Measurements from ENCODE around the gene MAGI2. TPM values are rescaled to one million over a fixed set of nuclear protein-coding genes. Genes with fewer than 3 reads are reported as not detected.
A peak's percentile ranks its signal among the peaks of the same experiment; 100 is the strongest.

Gene MAGI2
- total RNA-seq, 1 experiment from 2014 or later, result 2.0 TPM

GRCh38 chr7:78412216-78412858 lies 1041.1 kb downstream of the MAGI2 start:
- in situ Hi-C loops (cut with HindIII; ENCODE audit: low pct_unique_long_range_greater_than_20kb, low sequenced_read_pairs), result no loop called here
- DNase-seq (ENCODE audit: low read depth, low spot score), result no peak

DNA sequence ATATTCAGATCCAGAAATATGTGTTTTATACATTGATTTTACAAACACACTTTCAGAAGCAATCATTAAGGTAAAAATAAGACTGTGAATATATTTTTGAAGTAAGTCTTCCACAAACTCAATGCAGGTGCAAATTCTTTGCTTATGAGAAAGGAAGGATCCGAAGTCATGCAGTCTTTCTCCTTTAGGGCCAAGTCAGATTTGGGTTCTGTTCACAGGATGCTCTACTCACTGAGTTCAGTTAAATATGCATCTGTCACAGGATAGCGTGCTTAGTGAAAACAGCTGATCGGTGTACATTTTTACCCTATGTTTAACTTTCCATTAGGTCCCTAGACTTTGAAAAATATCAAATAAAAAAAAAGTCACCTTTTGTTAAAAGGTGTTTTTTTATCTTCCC lies 1046.4 kb downstream of the MAGI2 start:
- in situ Hi-C loops (cut with HindIII; ENCODE audit: low pct_unique_long_range_greater_than_20kb, low sequenced_read_pairs), result no loop called here

DNA sequence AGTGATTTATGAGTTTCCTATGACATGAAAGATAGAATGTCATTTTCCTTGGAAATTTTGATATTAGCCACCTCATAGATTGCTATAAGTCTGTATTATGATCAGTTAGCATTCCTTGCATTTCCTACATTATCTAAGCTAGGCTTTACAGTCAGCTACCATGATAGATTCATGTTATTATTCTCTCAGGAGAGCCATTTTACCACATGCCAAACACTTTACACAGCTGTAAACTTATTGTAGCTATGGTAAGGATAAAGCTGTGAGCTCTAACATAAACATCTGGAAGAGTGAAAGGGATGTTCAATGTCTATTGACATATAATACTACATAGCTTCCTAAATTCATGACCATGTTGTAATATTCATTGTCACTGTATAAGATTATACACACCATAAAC lies 1046.9 kb downstream of the MAGI2 start:
- in situ Hi-C loops (cut with HindIII; ENCODE audit: low pct_unique_long_range_greater_than_20kb, low sequenced_read_pairs), result no loop called here
- DNase-seq (ENCODE audit: low read depth, low spot score), result no peak

More for the DNA sequence above, 1046.4 kb downstream of the MAGI2 start:
- no peak for DNase-seq (ENCODE audit: low read depth, low spot score)

DNA sequence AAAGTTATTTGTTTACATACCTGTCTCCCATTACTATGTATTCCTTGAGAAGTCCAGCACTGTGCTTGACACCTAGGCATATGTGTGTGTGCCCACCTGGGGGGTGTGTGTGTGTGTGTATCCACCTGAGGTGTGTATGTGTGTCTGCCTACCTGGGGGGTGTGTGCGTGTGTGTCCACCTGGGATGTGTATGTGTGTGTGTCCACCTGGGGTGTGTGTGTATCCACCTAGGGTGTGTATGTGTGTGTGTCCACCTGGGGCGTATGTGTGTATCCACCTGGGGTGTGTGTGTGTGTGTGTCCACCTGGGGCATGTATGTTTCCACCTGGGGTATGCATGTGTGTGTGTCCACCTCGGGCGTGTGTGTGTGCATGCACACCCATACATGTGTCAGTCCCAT lies 1051.4 kb downstream of the MAGI2 start:
- in situ Hi-C loops (cut with HindIII; ENCODE audit: low pct_unique_long_range_greater_than_20kb, low sequenced_read_pairs), result no loop called here

GRCh38 chr7:78400038-78400437 lies 1053.4 kb downstream of the MAGI2 start:
- in situ Hi-C loops (cut with HindIII; ENCODE audit: low pct_unique_long_range_greater_than_20kb, low sequenced_read_pairs), result no loop called here
- no peak for DNase-seq (ENCODE audit: low read depth, low spot score)

More for the DNA sequence above, 1051.4 kb downstream of the MAGI2 start:
- no peak for DNase-seq (ENCODE audit: low read depth, low spot score)

GRCh38 chr7:78399033-78399769 lies 1054.3 kb downstream of the MAGI2 start:
- DNase-seq (ENCODE audit: low read depth, low spot score), result no peak
- in situ Hi-C loops (cut with HindIII; ENCODE audit: low pct_unique_long_range_greater_than_20kb, low sequenced_read_pairs), result no loop called here

DNA sequence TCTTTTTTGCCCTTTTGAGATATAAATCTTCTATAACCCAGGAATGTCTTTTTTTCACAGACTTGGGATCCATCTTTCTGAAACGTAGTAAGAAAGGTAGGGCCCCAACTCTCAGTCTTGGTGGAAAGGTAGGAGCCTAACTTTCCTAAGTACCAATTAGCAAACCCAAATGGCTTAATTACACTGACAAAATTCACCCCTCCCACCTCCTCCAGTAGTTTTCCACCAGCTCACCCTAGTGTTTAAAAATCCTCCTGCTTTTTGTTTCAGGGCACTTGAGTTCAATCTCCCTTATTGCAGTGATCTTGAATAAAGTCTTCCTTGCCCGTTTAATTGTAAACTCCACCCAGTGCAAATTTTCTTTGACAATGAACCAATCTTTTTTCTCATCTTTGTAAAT lies 1054.9 kb downstream of the MAGI2 start:
- DNase-seq (ENCODE audit: low read depth, low spot score), result no peak
- in situ Hi-C loops (cut with HindIII; ENCODE audit: low pct_unique_long_range_greater_than_20kb, low sequenced_read_pairs), result no loop called here

GRCh38 chr7:78398081-78398480 lies 1055.4 kb downstream of the MAGI2 start:
- no peak for DNase-seq (ENCODE audit: low read depth, low spot score)
- in situ Hi-C loops (cut with HindIII; ENCODE audit: low pct_unique_long_range_greater_than_20kb, low sequenced_read_pairs), result no loop called here

DNA sequence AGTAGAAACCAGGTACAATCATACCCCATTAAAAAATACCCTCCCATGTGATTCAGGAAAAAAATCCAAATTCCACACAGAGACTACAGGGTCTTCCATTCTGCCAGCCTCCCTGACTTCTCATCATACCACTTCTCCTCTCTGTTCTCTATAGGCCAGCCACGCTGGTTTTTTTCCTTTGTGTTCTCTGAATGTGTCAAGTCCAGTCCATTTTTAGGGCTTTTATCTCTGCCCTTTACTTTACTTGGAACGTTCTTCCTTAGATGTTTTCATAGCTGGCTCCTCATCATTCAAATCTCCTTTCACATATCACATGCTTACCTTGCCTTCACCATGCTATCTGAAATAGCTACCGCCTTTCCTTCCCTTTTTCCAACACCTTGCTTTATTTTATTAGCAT lies 1057.3 kb downstream of the MAGI2 start:
- no peak for DNase-seq (ENCODE audit: low read depth, low spot score)
- in situ Hi-C loops (cut with HindIII; ENCODE audit: low pct_unique_long_range_greater_than_20kb, low sequenced_read_pairs), result no loop called here

DNA sequence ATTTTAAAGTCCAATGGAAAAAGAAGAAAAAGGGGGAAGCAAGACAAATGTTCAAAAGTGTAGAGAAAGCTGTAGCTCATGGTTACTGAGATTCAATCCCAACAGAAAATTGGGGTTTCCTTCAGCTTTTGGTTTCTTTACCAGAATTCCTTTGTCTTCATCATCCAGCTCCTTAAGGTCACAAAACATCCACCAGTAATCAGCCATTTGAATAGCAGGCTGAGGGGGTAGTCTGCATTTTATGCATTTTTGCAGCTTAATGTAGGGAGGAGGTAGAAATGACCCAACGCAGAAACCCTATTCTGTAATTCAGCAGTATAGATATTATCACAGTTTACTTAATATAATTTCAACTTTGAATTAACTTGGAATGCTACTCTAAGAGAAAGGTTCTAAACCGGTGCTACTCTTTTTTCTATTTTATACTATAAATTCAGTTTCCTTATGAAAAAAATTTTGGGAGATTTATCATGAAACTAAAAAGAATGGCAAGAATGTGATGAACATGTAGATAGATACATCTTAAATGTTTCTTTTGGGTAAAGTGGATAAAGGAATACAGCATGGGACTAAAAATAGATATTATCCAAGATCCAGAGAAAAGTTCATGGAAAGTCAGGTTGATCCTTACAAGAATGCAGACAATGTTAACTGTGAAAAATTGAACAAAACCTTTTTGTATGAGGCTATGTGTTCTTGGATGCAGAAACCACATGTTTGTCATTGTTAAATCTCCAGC lies 1058.0 kb downstream of the MAGI2 start:
- in situ Hi-C loops (cut with HindIII; ENCODE audit: low pct_unique_long_range_greater_than_20kb, low sequenced_read_pairs), result no loop called here
- no peak for DNase-seq (ENCODE audit: low read depth, low spot score)

- in situ Hi-C loops (cut with HindIII; ENCODE audit: low pct_unique_long_range_greater_than_20kb, low sequenced_read_pairs), result no loop called here
- no peak for DNase-seq (ENCODE audit: low read depth, low spot score)
Observed at GRCh38 chr7:78389022-78389421, 1064.4 kb downstream of the MAGI2 start.

DNA sequence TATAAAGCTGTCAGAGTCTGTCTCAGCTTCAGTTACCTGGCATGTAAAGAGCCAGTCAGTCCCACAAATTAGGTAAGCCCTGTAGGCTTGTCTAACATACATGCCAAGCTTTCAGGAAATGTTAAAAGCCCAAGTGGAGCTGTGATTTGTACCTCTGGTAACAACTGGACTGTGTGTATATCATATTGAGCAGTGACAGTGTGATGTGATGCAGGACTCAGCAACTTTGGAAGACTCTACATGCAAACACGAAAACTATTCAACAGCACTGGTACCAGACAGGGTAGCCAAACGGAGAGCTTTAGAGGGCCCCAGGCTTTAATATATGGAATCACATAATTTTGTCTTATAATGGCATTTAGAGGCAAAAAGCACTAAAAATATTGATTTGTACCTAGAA lies 1066.9 kb downstream of the MAGI2 start:
- no peak for DNase-seq (ENCODE audit: low read depth, low spot score)
- in situ Hi-C loops (cut with HindIII; ENCODE audit: low pct_unique_long_range_greater_than_20kb, low sequenced_read_pairs), result no loop called here

DNA sequence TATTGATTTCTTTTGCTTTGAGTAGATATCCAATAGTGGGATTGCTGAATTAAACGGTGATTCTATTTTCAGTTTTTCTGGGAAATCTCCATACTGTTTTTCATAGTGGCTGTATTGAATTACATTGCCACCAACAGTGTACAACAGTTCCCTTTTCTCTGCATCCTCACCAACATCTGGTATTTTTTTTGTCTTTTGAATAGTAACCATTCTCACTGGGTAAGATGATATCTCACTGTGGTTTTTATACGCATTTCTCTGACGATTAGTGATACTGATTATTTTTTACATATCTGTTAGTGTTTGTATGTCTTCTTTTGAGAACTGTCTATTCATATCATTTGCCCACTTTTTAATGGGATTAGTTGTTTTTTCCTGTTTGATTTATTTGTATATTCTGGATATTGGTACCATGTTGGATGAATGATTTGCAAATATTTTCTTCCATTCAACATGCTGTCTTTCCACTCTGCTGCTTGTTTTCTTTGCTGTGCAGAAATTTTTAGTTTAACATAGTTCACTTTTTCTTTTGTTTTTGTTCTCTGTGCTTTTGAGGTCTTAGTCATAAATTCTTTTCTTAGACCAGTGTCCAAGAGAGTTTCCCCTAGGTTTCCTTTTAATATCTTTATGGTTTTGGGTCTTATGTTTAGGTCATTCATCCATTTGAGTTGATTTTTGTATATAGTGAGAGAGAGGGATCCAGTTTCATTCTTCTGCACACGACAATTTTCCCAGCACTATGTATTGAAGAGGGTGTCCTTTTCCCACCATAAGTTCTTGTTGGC lies 1070.2 kb downstream of the MAGI2 start:
- DNase-seq (ENCODE audit: low read depth, low spot score), result peak; percentile 54
- in situ Hi-C loops (cut with HindIII; ENCODE audit: low pct_unique_long_range_greater_than_20kb, low sequenced_read_pairs), result no loop called here

GRCh38 chr7:78379148-78379547 lies 1074.3 kb downstream of the MAGI2 start:
- in situ Hi-C loops (cut with HindIII; ENCODE audit: low pct_unique_long_range_greater_than_20kb, low sequenced_read_pairs), result no loop called here
- no peak for DNase-seq (ENCODE audit: low read depth, low spot score)

DNA sequence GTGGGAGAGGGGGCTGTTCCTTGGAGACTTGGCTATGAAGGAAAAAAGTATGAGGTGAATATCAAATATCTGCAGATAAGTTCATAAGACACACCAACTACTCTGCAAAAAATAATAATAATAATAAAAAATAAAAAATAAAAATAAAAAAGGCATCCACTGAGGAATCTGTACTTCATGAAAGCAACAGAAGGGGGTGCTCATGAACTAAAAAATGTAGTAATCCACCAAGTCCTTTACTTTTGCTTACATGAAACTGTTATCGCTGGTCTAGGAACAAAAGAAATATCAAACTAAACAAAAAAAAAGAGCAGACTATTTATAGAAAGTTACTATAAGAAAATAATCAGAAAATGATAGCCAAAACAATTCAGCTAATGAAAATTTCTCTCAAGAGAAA lies 1075.9 kb downstream of the MAGI2 start:
- in situ Hi-C loops (cut with HindIII; ENCODE audit: low pct_unique_long_range_greater_than_20kb, low sequenced_read_pairs), result no loop called here
- peak; percentile 25 for DNase-seq (ENCODE audit: low read depth, low spot score)

DNA sequence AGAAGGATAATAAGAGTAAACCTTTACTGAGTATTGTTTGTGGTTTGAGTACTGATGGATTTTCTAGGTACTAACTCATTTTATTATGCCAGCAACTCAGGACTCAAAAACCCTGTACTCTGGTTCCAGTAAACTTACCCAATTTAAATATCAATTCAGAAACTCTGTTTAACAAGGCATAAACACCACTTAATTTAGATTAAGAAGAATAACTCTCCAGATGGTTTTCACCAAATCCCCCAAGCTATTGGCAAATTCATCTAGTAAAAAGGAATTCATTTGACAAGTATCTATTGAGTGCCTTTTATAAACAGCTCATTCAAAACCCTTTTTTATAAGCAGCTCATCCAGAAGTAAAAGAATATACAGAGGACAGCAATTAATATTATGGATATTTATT lies 1082.5 kb downstream of the MAGI2 start:
- DNase-seq (ENCODE audit: low read depth, low spot score), result no peak
- in situ Hi-C loops (cut with HindIII; ENCODE audit: low pct_unique_long_range_greater_than_20kb, low sequenced_read_pairs), result no loop called here

GRCh38 chr7:78368771-78369170 lies 1084.7 kb downstream of the MAGI2 start:
- no peak for DNase-seq (ENCODE audit: low read depth, low spot score)
- in situ Hi-C loops (cut with HindIII; ENCODE audit: low pct_unique_long_range_greater_than_20kb, low sequenced_read_pairs), result no loop called here

- in situ Hi-C loops (cut with HindIII; ENCODE audit: low pct_unique_long_range_greater_than_20kb, low sequenced_read_pairs), result no loop called here
- no peak for DNase-seq (ENCODE audit: low read depth, low spot score)
Observed at GRCh38 chr7:78367280-78367773, 1086.1 kb downstream of the MAGI2 start.

All from SK-MEL-5 (cell line).